ENCODE results near the gene EIF3K. TPM values are rescaled to one million over a fixed set of nuclear protein-coding genes. Genes with fewer than 3 reads are reported as not detected.
"Not testable (repeated sequence)": the region's sequence is repeated elsewhere in the genome, so short reads cannot be mapped to it uniquely, and the experiment has no call there.

The EIF3K gene
- polyA plus RNA-seq, 3 donors from 2014 or later, result 338 to 456 (median 383) TPM

- not testable (repeated sequence) for H3K27me3 Mint-ChIP-seq (ENCODE audit: low read depth in 3 of 3); H3K27ac Mint-ChIP-seq; H3K4me3 Mint-ChIP-seq; DNase-seq; H3K9me3 Mint-ChIP-seq
- Mint-ChIP-seq H3K4me1 (peaks cover 27 to 33% of the 10 kb centered on the region in 2 donors), H3K36me3 (peaks cover 11 to 28% (median 15%) of the 10 kb centered on the region in 3 donors)
Observed at GRCh38 chr19:38631811-38632475, 13.0 kb downstream of the EIF3K start.

GRCh38 chr19:38632476-38633213 is 13.7 kb downstream of the EIF3K start:
- H3K36me3 Mint-ChIP-seq, result peaks cover 9 to 26% (median 13%) of the 10 kb centered on the region in 3 donors
- H3K4me3 Mint-ChIP-seq, result no peak overlapping the region
- no peaks in the 10 kb centered on the region for H3K9me3 Mint-ChIP-seq
- no peak for DNase-seq
- H3K27ac Mint-ChIP-seq, result peak overlapping the region in 1 of 6 donors; percentile 24
- peaks cover 0 to 6% (median 2%) of the 10 kb centered on the region in 3 donors for H3K27me3 Mint-ChIP-seq (ENCODE audit: low read depth in 3 of 3)
- peaks cover 32 to 38% of the 10 kb centered on the region in 2 donors for H3K4me1 Mint-ChIP-seq

- peak overlapping the region in 4 of 5 donors; percentile 19 to 65 (median 56) for H3K4me3 Mint-ChIP-seq
Observed at GRCh38 chr19:38634757-38635482, 15.9 kb downstream of the EIF3K start.

GRCh38 chr19:38635483-38636399 is 16.8 kb downstream of the EIF3K start:
- H3K27me3 Mint-ChIP-seq (ENCODE audit: low read depth in 3 of 3), result peaks cover 0 to 4% (median 2%) of the 10 kb centered on the region in 3 donors

More at GRCh38 chr19:38634757-38635482, 15.9 kb downstream of the EIF3K start:
- peaks cover 0 to 4% (median 2%) of the 10 kb centered on the region in 3 donors for H3K27me3 Mint-ChIP-seq (ENCODE audit: low read depth in 3 of 3)
- H3K9me3 Mint-ChIP-seq, result no peaks in the 10 kb centered on the region
- DNase-seq, result peak; percentile 72 to 79 (median 73)
- H3K27ac Mint-ChIP-seq, result peak overlapping the region; percentile 74 to 95 (median 89)
- peaks cover 7 to 21% (median 7%) of the 10 kb centered on the region in 3 donors for H3K36me3 Mint-ChIP-seq
- peaks cover 32 to 36% of the 10 kb centered on the region in 2 donors for H3K4me1 Mint-ChIP-seq

GRCh38 chr19:38638461-38638860 is 19.5 kb downstream of the EIF3K start:
- DNase-seq, result no peak

More at GRCh38 chr19:38635483-38636399, 16.8 kb downstream of the EIF3K start:
- Mint-ChIP-seq H3K9me3 (no peaks in the 10 kb centered on the region), H3K36me3 (peaks cover 7 to 21% (median 7%) of the 10 kb centered on the region in 3 donors), H3K4me1 (peaks cover 32 to 36% of the 10 kb centered on the region in 2 donors), H3K4me3 (peak overlapping the region in 4 of 5 donors; percentile 17 to 65 (median 56)), H3K27ac (peak overlapping the region; percentile 80 to 95 (median 91))
- DNase-seq, result no peak

GRCh38 chr19:38639679-38640078 is 20.7 kb downstream of the EIF3K start:
- no peak overlapping the region for H3K27ac Mint-ChIP-seq
- DNase-seq, result no peak
- H3K4me3 Mint-ChIP-seq, result no peak overlapping the region
- peaks cover 0 to 4% (median 0%) of the 10 kb centered on the region in 3 donors for H3K27me3 Mint-ChIP-seq (ENCODE audit: low read depth in 3 of 3)
- peaks cover 28 to 31% of the 10 kb centered on the region in 2 donors for H3K4me1 Mint-ChIP-seq
- peaks cover 0 to 6% (median 3%) of the 10 kb centered on the region in 3 donors for H3K36me3 Mint-ChIP-seq
- H3K9me3 Mint-ChIP-seq, result no peaks in the 10 kb centered on the region

More at GRCh38 chr19:38638461-38638860, 19.5 kb downstream of the EIF3K start:
- H3K27me3 Mint-ChIP-seq (ENCODE audit: low read depth in 3 of 3), result peaks cover 0 to 4% (median 0%) of the 10 kb centered on the region in 3 donors
- peaks cover 32 to 34% of the 10 kb centered on the region in 2 donors for H3K4me1 Mint-ChIP-seq
- no peaks in the 10 kb centered on the region for H3K9me3 Mint-ChIP-seq
- H3K36me3 Mint-ChIP-seq, result peaks cover 0 to 8% (median 3%) of the 10 kb centered on the region in 3 donors
- H3K4me3 Mint-ChIP-seq, result no peak overlapping the region
- peak overlapping the region in 1 of 6 donors; percentile 29 for H3K27ac Mint-ChIP-seq

- H3K36me3 Mint-ChIP-seq, result peaks cover 0 to 4% (median 3%) of the 10 kb centered on the region in 3 donors
- no peak overlapping the region for H3K27ac Mint-ChIP-seq
- no peaks in the 10 kb centered on the region for H3K9me3 Mint-ChIP-seq
Observed at GRCh38 chr19:38640368-38640767, 21.4 kb downstream of the EIF3K start.

GRCh38 chr19:38642176-38642575 is 23.2 kb downstream of the EIF3K start:
- H3K27ac Mint-ChIP-seq, result no peak overlapping the region
- no peak for DNase-seq
- H3K4me1 Mint-ChIP-seq, result peaks cover 3 to 9% of the 10 kb centered on the region in 2 donors
- H3K4me3 Mint-ChIP-seq, result no peak overlapping the region
- peaks cover 0 to 2% (median 1%) of the 10 kb centered on the region in 3 donors for H3K27me3 Mint-ChIP-seq (ENCODE audit: low read depth in 3 of 3)
- no peaks in the 10 kb centered on the region for H3K9me3 Mint-ChIP-seq
- no peaks in the 10 kb centered on the region for H3K36me3 Mint-ChIP-seq

More at GRCh38 chr19:38640368-38640767, 21.4 kb downstream of the EIF3K start:
- Mint-ChIP-seq H3K4me3 (no peak overlapping the region), H3K4me1 (peaks cover 21 to 25% of the 10 kb centered on the region in 2 donors), H3K27me3 (ENCODE audit: low read depth in 3 of 3) (peaks cover 0 to 2% (median 0%) of the 10 kb centered on the region in 3 donors)
- DNase-seq, result no peak

GRCh38 chr19:38644719-38645118 is 25.7 kb downstream of the EIF3K start:
- peaks cover 18 to 21% of the 10 kb centered on the region in 2 donors for H3K4me1 Mint-ChIP-seq
- no peaks in the 10 kb centered on the region for H3K9me3 Mint-ChIP-seq
- H3K36me3 Mint-ChIP-seq, result no peaks in the 10 kb centered on the region
- H3K27ac Mint-ChIP-seq, result no peak overlapping the region
- no peak overlapping the region for H3K4me3 Mint-ChIP-seq
- no peak for DNase-seq
- peaks cover 6 to 16% (median 9%) of the 10 kb centered on the region in 3 donors for H3K27me3 Mint-ChIP-seq (ENCODE audit: low read depth in 3 of 3)

GRCh38 chr19:38647368-38647965 is 28.5 kb downstream of the EIF3K start, which contains the start of gene ACTN4:
Gene ACTN4, plus strand, starts transcription at chr19:38647649. Its CDS starts 97 bp downstream, at chr19:38647746.
- Mint-ChIP-seq H3K9me3 (no peaks in the 10 kb centered on the region), H3K27ac (peak within 1 kb of the TSS; percentile 86 to 95 (median 93)), H3K4me1 (peaks cover 46% of the 10 kb centered on the region in 2 donors), H3K36me3 (no peaks in the 10 kb centered on the region), H3K4me3 (peak within 1 kb of the TSS; percentile 92 to 100 (median 96)), H3K27me3 (ENCODE audit: low read depth in 3 of 3) (peaks cover 4 to 16% (median 9%) of the 10 kb centered on the region in 3 donors)
- DNase-seq, result peak; percentile 100

GRCh38 chr19:38647966-38648768 is 29.2 kb downstream of the EIF3K start:
- Mint-ChIP-seq H3K4me3 (peak overlapping the region; percentile 92 to 100 (median 96)), H3K4me1 (peaks cover 53% of the 10 kb centered on the region in 2 donors), H3K27ac (peak overlapping the region; percentile 86 to 95 (median 93)), H3K36me3 (no peaks in the 10 kb centered on the region), H3K9me3 (no peaks in the 10 kb centered on the region), H3K27me3 (ENCODE audit: low read depth in 3 of 3) (peaks cover 4 to 16% (median 9%) of the 10 kb centered on the region in 3 donors)
- DNase-seq, result no peak
